ENCODE results near the gene RAD52. TPM values are rescaled to one million over a fixed set of nuclear protein-coding genes. Genes with fewer than 3 reads are reported as not detected.

The RAD52 gene
- polyA plus RNA-seq, 2 of the 4 experiments (the other 2 are of a cell fraction) = 12.9 to 29.6 TPM

DNA sequence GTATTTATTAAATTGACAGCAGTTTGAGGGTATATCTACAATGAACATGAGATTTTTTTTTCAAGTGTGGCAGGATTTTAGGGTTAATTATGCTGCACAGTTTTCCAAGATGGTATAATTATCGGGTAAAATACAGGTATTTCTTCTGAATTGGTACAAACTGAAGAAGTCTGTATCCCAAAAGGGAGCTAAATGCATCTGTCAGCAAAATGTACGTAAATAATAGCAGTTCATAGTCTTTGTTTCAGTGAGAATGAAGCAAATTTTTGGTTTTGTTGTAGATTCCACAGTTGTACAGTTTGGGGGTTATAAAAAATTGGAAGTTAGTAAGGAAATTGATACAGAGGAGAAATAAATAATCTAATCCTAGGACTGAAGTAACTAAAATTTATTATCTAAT, 63.3 kb downstream of the RAD52 start:
- WGBS (ENCODE audit: missing lambda C conversion rate) = 93% methylated on average over 2 of the region's 2 CpGs
- no peaks in the 10 kb centered on the region for H3K4me1 ChIP-seq
- no peak for TF ChIP-seq EHF (CRISPR knock-in tag; IDR thresholded peaks at IDR 0.05)
- TF ChIP-seq FOXS1 (CRISPR knock-in tag; IDR thresholded peaks at IDR 0.05) = no peak
- no peak for TF ChIP-seq ESRRA (IDR thresholded peaks at IDR 0.05; ENCODE audit: borderline replicate concordance, low read length)
- TF ChIP-seq FOSL2 (IDR thresholded peaks at IDR 0.05) = no peak
- TF ChIP-seq FOSL2 (CRISPR knock-in tag; IDR thresholded peaks at IDR 0.05) = no peak
- TF ChIP-seq MAFK (IDR thresholded peaks at IDR 0.05; ENCODE audit: partially characterized antibody) = peak; percentile 85
- CTCF ChIA-PET = interaction anchor here (1.4 kb wide), 1 partner anchor 72 kb away, joined by 9 read pairs; no protein-coding TSS in a partner anchor
- FAIRE-seq = no peak
- no peak overlapping the region for H3K4me3 ChIP-seq
- ATAC-seq = no peak
- no peak overlapping the region for H3K4me2 ChIP-seq
- POLR2A ChIA-PET = no interaction called here
- H3K9me3 ChIP-seq = no peaks in the 10 kb centered on the region
- no peak for DNase-seq (ENCODE audit: low read depth in 1 of 2, low spot score in 1 of 2)
- no peak overlapping the region for H3K27ac ChIP-seq

DNA sequence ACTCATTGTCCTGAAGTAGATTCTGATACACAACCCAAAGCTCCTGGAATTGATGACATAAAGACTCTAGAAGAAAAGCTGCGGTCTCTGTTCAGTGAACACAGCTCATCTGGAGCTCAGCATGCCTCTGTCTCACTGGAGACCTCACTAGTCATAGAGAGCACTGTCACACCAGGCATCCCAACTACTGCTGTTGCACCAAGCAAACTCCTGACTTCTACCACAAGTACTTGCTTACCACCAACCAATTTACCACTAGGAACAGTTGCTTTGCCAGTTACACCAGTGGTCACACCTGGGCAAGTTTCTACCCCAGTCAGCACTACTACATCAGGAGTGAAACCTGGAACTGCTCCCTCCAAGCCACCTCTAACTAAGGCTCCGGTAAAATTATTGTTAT, 63.8 kb downstream of the RAD52 start:
- no peak overlapping the region for H3K4me3 ChIP-seq
- H3K4me1 ChIP-seq = no peaks in the 10 kb centered on the region
- ChIA-PET POLR2A (no interaction called here), CTCF (interaction anchor here (1.6 kb wide), 1 partner anchor 208 kb away, joined by 4 read pairs; no protein-coding TSS in a partner anchor)
- H3K9me3 ChIP-seq = no peaks in the 10 kb centered on the region
- DNase-seq (ENCODE audit: low read depth in 1 of 2, low spot score in 1 of 2) (no peak), ATAC-seq (peak in 1 of 2 experiments; percentile 21; a peak in 3 of 6 replicates), FAIRE-seq (no peak)
- no peak for TF ChIP-seq RAD21 (conservative IDR thresholded peaks at IDR 0.05 in 1 of 2, IDR thresholded peaks at IDR 0.05 in 1 of 2)
- no peak for TF ChIP-seq SMC3 (IDR thresholded peaks at IDR 0.05)
- TF ChIP-seq, protein P1, sequence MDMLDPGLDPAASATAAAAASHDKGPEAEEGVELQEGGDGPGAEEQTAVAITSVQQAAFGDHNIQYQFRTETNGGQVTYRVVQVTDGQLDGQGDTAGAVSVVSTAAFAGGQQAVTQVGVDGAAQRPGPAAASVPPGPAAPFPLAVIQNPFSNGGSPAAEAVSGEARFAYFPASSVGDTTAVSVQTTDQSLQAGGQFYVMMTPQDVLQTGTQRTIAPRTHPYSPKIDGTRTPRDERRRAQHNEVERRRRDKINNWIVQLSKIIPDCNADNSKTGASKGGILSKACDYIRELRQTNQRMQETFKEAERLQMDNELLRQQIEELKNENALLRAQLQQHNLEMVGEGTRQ (IDR thresholded peaks at IDR 0.05) = no peak
- H3K27ac ChIP-seq = no peak overlapping the region
- 87% methylated on average over 2 of the region's 2 CpGs for WGBS (ENCODE audit: missing lambda C conversion rate)
- H3K4me2 ChIP-seq = no peak overlapping the region

DNA sequence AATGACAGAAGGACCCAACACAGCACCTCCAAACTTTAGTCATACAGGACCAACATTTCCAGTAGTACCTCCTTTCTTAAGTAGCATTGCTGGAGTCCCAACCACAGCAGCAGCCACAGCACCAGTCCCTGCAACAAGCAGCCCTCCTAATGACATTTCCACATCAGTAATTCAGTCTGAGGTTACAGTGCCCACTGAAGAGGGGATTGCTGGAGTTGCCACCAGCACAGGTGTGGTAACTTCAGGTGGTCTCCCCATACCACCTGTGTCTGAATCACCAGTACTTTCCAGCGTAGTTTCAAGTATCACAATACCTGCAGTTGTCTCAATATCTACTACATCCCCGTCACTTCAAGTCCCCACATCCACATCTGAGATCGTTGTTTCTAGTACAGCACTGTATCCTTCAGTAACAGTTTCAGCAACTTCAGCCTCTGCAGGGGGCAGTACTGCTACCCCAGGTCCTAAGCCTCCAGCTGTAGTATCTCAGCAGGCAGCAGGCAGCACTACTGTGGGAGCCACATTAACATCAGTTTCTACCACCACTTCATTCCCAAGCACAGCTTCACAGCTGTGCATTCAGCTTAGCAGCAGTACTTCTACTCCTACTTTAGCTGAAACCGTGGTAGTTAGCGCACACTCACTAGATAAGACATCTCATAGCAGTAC, 64.6 kb downstream of the RAD52 start:
- FAIRE-seq (no peak), ATAC-seq (peak in 1 of 2 experiments; percentile 39; a peak in 3 of 6 replicates), DNase-seq (ENCODE audit: low read depth in 1 of 2, low spot score in 1 of 2) (no peak)
- POLR2A ChIA-PET = no interaction called here
- CTCF ChIA-PET = interaction anchor here (0.6 to 1.6 kb wide), 3 partner anchors 208 to 1120 kb away, joined by 4 read pairs; no protein-coding TSS in a partner anchor
- 96% methylated on average over 5 of the region's 5 CpGs for WGBS (ENCODE audit: missing lambda C conversion rate)
- Histone ChIP-seq H3K4me3 (no peak overlapping the region), H3K9me3 (no peaks in the 10 kb centered on the region), H3K27ac (no peak overlapping the region), H3K4me1 (no peaks in the 10 kb centered on the region), H3K4me2 (no peak overlapping the region)
- TF ChIP-seq, protein P2, sequence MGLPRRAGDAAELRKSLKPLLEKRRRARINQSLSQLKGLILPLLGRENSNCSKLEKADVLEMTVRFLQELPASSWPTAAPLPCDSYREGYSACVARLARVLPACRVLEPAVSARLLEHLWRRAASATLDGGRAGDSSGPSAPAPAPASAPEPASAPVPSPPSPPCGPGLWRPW (IDR thresholded peaks at IDR 0.05) = no peak
- TF ChIP-seq MAZ (IDR thresholded peaks at IDR 0.05; ENCODE audit: borderline replicate concordance, low read depth, low read length) (no peak), KDM1A (IDR thresholded peaks at IDR 0.05; ENCODE audit: low read depth) (no peak), JUN (IDR thresholded peaks at IDR 0.05) (no peak), CBX8 (IDR thresholded peaks at IDR 0.05) (no peak), FOSB (CRISPR knock-in tag; IDR thresholded peaks at IDR 0.05) (no peak), KDM5A (IDR thresholded peaks at IDR 0.05) (no peak), HOXB5 (CRISPR knock-in tag; IDR thresholded peaks at IDR 0.05) (no peak), RCOR1 (IDR thresholded peaks at IDR 0.05; ENCODE audit: low read depth, low read length) (no peak), ESRRA (IDR thresholded peaks at IDR 0.05; ENCODE audit: borderline replicate concordance, low read length) (no peak), EP300 (IDR thresholded peaks at IDR 0.05) (no peak), HEYL (CRISPR knock-in tag; IDR thresholded peaks at IDR 0.05) (no peak), ZSCAN20 (CRISPR knock-in tag; IDR thresholded peaks at IDR 0.05) (no peak), GATA3 (IDR thresholded peaks at IDR 0.05; ENCODE audit: borderline replicate concordance) (no peak), EHMT2 (IDR thresholded peaks at IDR 0.05; ENCODE audit: low read depth) (no peak), NPAS2 (CRISPR knock-in tag; IDR thresholded peaks at IDR 0.05; ENCODE audit: borderline replicate concordance) (no peak)
- TF ChIP-seq, protein P3, sequence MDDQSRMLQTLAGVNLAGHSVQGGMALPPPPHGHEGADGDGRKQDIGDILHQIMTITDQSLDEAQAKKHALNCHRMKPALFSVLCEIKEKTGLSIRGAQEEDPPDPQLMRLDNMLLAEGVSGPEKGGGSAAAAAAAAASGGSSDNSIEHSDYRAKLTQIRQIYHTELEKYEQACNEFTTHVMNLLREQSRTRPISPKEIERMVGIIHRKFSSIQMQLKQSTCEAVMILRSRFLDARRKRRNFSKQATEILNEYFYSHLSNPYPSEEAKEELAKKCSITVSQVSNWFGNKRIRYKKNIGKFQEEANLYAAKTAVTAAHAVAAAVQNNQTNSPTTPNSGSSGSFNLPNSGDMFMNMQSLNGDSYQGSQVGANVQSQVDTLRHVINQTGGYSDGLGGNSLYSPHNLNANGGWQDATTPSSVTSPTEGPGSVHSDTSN (IDR thresholded peaks at IDR 0.05) = no peak
- TF ChIP-seq, protein P4, sequence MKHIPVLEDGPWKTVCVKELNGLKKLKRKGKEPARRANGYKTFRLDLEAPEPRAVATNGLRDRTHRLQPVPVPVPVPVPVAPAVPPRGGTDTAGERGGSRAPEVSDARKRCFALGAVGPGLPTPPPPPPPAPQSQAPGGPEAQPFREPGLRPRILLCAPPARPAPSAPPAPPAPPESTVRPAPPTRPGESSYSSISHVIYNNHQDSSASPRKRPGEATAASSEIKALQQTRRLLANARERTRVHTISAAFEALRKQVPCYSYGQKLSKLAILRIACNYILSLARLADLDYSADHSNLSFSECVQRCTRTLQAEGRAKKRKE (CRISPR knock-in tag; IDR thresholded peaks at IDR 0.05; ENCODE audit: low read depth) = no peak
- TF ChIP-seq, protein P5, sequence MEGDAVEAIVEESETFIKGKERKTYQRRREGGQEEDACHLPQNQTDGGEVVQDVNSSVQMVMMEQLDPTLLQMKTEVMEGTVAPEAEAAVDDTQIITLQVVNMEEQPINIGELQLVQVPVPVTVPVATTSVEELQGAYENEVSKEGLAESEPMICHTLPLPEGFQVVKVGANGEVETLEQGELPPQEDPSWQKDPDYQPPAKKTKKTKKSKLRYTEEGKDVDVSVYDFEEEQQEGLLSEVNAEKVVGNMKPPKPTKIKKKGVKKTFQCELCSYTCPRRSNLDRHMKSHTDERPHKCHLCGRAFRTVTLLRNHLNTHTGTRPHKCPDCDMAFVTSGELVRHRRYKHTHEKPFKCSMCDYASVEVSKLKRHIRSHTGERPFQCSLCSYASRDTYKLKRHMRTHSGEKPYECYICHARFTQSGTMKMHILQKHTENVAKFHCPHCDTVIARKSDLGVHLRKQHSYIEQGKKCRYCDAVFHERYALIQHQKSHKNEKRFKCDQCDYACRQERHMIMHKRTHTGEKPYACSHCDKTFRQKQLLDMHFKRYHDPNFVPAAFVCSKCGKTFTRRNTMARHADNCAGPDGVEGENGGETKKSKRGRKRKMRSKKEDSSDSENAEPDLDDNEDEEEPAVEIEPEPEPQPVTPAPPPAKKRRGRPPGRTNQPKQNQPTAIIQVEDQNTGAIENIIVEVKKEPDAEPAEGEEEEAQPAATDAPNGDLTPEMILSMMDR (IDR thresholded peaks at IDR 0.05) = no peak
